Nephron progenitor cell (in vitro differentiated cells): ENCODE measurements around the gene DNAAF5.

Source experiments
- DNase-seq: peaks from one replicate; pipeline ENCODE4 v3.0.0; 2021
- H3K27ac Mint-ChIP-seq: 2 replicates; pipeline ENCODE4 v1.8.0; 2021; ENCODE audit warnings: mild to moderate bottlenecking, moderate library complexity, mixed read lengths
- H3K27me3 Mint-ChIP-seq: 2 replicates; pipeline ENCODE4 v1.8.0; 2021; ENCODE audit warnings: mild to moderate bottlenecking, low read depth, mixed read lengths; ENCODE audit not compliant: poor library complexity
- H3K36me3 Mint-ChIP-seq: 2 replicates; pipeline ENCODE4 v1.8.0; 2021; ENCODE audit warnings: low read depth, mixed read lengths
- H3K4me1 Mint-ChIP-seq: 2 replicates; pipeline ENCODE4 v1.8.0; 2021; ENCODE audit warnings: mixed read lengths
- H3K4me3 Mint-ChIP-seq: 2 replicates; pipeline ENCODE4 v1.8.0; 2021; ENCODE audit warnings: mild to moderate bottlenecking, moderate library complexity, mixed read lengths
- H3K9me3 Mint-ChIP-seq: 2 replicates; pipeline ENCODE4 v1.8.0; 2021; ENCODE audit warnings: mild to moderate bottlenecking, moderate library complexity, mixed read lengths
- CTCF ChIP-seq: fragments of 200-600 bp; sonication (generic); IDR thresholded peaks from 2 replicates; pipeline ENCODE4 v1.5.0; 2021; ENCODE audit warnings: antibody characterized with exemption

DNAAF5 gene

GRCh38 chr7:725223-726005, 1.1 kb upstream of the DNAAF5 start:
- peaks cover 56% of the 10 kb centered on the region for H3K9me3 Mint-ChIP-seq
- H3K36me3 Mint-ChIP-seq, result peaks cover 64% of the 10 kb centered on the region
- H3K27me3 Mint-ChIP-seq, result peaks cover 3% of the 10 kb centered on the region
- TF ChIP-seq CTCF, result no peak
- peaks cover 21% of the 10 kb centered on the region for H3K4me1 Mint-ChIP-seq
- DNase-seq, result no peak
- H3K27ac Mint-ChIP-seq, result no peak overlapping the region
- H3K4me3 Mint-ChIP-seq, result peak overlapping the region; percentile 78

GRCh38 chr7:726854-727103, 280 bp downstream of the DNAAF5 start:
- peaks cover 21% of the 10 kb centered on the region for H3K4me1 Mint-ChIP-seq
- peaks cover 3% of the 10 kb centered on the region for H3K27me3 Mint-ChIP-seq
- H3K27ac Mint-ChIP-seq, result no peak overlapping the region
- peaks cover 43% of the 10 kb centered on the region for H3K9me3 Mint-ChIP-seq
- DNase-seq, result no peak
- peaks cover 62% of the 10 kb centered on the region for H3K36me3 Mint-ChIP-seq
- H3K4me3 Mint-ChIP-seq, result no peak overlapping the region
- no peak for TF ChIP-seq CTCF

GRCh38 chr7:727104-727805, 756 bp downstream of the DNAAF5 start, which contains the start of gene PRKAR1B:
Gene PRKAR1B, minus strand, starts transcription at chr7:727281. Its CDS starts 15,776 bp downstream, at chr7:711505.
- peaks cover 21% of the 10 kb centered on the region for H3K4me1 Mint-ChIP-seq
- no peak for TF ChIP-seq CTCF
- H3K27ac Mint-ChIP-seq, result peak within 1 kb of the TSS; percentile 53
- H3K4me3 Mint-ChIP-seq, result peak within 1 kb of the TSS; percentile 89
- peaks cover 3% of the 10 kb centered on the region for H3K27me3 Mint-ChIP-seq
- peaks cover 39% of the 10 kb centered on the region for H3K9me3 Mint-ChIP-seq
- peaks cover 58% of the 10 kb centered on the region for H3K36me3 Mint-ChIP-seq
- DNase-seq, result peak; percentile 48

- H3K36me3 Mint-ChIP-seq, result peaks cover 52% of the 10 kb centered on the region
- peaks cover 26% of the 10 kb centered on the region for H3K4me1 Mint-ChIP-seq
- H3K4me3 Mint-ChIP-seq, result peak overlapping the region; percentile 89
- peak; percentile 20 for DNase-seq
- TF ChIP-seq CTCF, result no peak
- peaks cover 32% of the 10 kb centered on the region for H3K9me3 Mint-ChIP-seq
- peaks cover 3% of the 10 kb centered on the region for H3K27me3 Mint-ChIP-seq
- peak overlapping the region; percentile 53 for H3K27ac Mint-ChIP-seq
Observed at GRCh38 chr7:727806-728460, 1.4 kb downstream of the DNAAF5 start.

- peaks cover 3% of the 10 kb centered on the region for H3K27me3 Mint-ChIP-seq
- no peak overlapping the region for H3K27ac Mint-ChIP-seq
- peaks cover 26% of the 10 kb centered on the region for H3K9me3 Mint-ChIP-seq
- no peak for DNase-seq
- H3K36me3 Mint-ChIP-seq, result peaks cover 45% of the 10 kb centered on the region
- peaks cover 26% of the 10 kb centered on the region for H3K4me1 Mint-ChIP-seq
- H3K4me3 Mint-ChIP-seq, result peak overlapping the region; percentile 89
- TF ChIP-seq CTCF, result no peak
Observed at GRCh38 chr7:728602-729001, 2.1 kb downstream of the DNAAF5 start.
